ENCODE data around the gene TMEM178B.

The TMEM178B gene

DNA sequence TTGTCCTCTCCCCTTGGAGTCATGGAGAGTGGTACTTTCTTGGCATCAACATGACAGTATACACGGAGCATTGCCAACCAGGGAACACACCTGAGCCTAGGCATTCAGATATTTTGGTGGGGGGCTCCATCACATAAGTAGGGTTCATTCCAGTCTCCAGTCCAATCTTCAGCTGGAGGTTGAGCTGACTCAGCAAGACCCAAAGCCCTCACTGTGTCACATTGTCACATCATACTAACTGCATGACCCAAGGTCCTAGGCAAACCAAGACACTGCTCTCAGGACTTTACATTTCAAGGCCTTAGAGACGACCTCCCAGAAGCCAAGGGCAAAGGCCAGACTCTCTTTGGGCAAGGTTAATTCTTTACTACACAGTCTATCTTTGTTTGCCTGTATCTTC lies 190.1 kb downstream of the TMEM178B start:
- CTCF ChIA-PET, result no interaction called here
- TF ChIP-seq SALL2 (tag by site-specific recombination; IDR thresholded peaks at IDR 0.05; ENCODE audit: borderline replicate concordance), result no peak
- TF ChIP-seq ZNF211 (tag by site-specific recombination; IDR thresholded peaks at IDR 0.05; ENCODE audit: low read depth), result no peak
- no peak for TF ChIP-seq ZNF658 (tag by site-specific recombination; IDR thresholded peaks at IDR 0.05)
- TF ChIP-seq ZNF76 (tag by site-specific recombination; IDR thresholded peaks at IDR 0.05; ENCODE audit: borderline replicate concordance, low read depth), result no peak
- TF ChIP-seq PRDM1 (tag by site-specific recombination; IDR thresholded peaks at IDR 0.05), result no peak
- no peak for TF ChIP-seq ZNF112 (tag by site-specific recombination; IDR thresholded peaks at IDR 0.05)

DNA sequence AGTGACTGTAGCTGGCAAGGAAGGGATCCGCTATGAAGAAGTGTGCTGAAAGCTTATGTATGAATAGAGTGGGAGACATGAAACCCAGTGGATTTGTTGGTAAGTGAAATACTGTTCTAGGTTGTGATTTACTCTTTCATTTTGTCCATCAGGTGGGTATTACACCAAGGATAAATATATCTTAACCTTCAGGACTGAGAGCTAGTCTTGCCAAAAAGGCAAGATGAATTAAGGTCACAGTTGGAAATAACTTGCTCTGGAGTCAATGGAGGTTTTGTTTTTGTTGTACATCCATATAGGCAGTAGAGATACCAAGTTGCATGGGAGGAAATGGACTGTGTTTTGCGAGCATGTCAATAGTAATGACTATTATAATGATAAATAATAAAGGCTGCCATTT lies 190.6 kb downstream of the TMEM178B start:
- ChIA-PET CTCF (no interaction called here), POLR2A (no interaction called here)
- Histone ChIP-seq H3K36me3 (ENCODE audit: control insufficient read depth in 2 of 2, insufficient read depth in 1 of 2, low read length in 2 of 2) (no peaks in the 10 kb centered on the region), H3K9me3 (ENCODE audit: control insufficient read depth, insufficient read depth, low read depth, low read length) (no peaks in the 10 kb centered on the region), H3K4me3 (ENCODE audit: low read depth, low read length) (no peak overlapping the region), H3K4me1 (ENCODE audit: control insufficient read depth, insufficient read depth, low read length) (no peaks in the 10 kb centered on the region), H3K27ac (ENCODE audit: extremely low read depth, low read depth, low read length) (no peak overlapping the region)
- TF ChIP-seq, protein P1, sequence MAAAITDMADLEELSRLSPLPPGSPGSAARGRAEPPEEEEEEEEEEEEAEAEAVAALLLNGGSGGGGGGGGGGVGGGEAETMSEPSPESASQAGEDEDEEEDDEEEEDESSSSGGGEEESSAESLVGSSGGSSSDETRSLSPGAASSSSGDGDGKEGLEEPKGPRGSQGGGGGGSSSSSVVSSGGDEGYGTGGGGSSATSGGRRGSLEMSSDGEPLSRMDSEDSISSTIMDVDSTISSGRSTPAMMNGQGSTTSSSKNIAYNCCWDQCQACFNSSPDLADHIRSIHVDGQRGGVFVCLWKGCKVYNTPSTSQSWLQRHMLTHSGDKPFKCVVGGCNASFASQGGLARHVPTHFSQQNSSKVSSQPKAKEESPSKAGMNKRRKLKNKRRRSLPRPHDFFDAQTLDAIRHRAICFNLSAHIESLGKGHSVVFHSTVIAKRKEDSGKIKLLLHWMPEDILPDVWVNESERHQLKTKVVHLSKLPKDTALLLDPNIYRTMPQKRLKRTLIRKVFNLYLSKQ (tag by site-specific recombination; IDR thresholded peaks at IDR 0.05; ENCODE audit: borderline replicate concordance), result no peak
- TF ChIP-seq KLF8 (tag by site-specific recombination; IDR thresholded peaks at IDR 0.05) (no peak), MEIS1 (CRISPR knock-in tag; IDR thresholded peaks at IDR 0.05; ENCODE audit: borderline replicate concordance) (no peak), ZNF555 (tag by site-specific recombination; conservative IDR thresholded peaks at IDR 0.05) (no peak)

More for the DNA sequence above, 190.1 kb downstream of the TMEM178B start:
- Histone ChIP-seq H3K4me1 (ENCODE audit: control insufficient read depth, insufficient read depth, low read length) (no peaks in the 10 kb centered on the region), H3K36me3 (ENCODE audit: control insufficient read depth in 2 of 2, insufficient read depth in 1 of 2, low read length in 2 of 2) (no peaks in the 10 kb centered on the region), H3K27ac (ENCODE audit: extremely low read depth, low read depth, low read length) (no peak overlapping the region), H3K9me3 (ENCODE audit: control insufficient read depth, insufficient read depth, low read depth, low read length) (no peaks in the 10 kb centered on the region), H3K4me3 (ENCODE audit: low read depth, low read length) (no peak overlapping the region)
- POLR2A ChIA-PET, result no interaction called here

DNA sequence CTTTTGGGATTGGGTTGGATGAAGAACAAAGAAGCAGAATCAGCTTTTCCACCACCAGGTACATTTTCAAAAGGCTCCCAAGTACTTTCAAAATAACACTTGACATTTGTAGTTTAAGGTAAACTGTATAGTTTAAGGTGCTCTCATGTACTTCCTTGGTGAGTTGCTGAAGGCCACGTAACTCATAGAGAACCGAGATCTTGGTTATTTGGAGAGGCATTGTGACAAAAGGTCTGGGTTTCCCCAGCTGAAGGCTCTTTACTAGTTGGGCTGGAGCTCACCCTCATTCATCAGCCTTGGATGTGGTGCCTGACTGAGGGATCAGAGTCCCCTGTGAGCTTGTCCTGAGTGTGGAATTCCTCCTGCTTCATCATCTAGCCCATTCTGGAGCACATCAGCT lies 191.8 kb downstream of the TMEM178B start:
- ChIA-PET CTCF (no interaction called here), POLR2A (no interaction called here)
- no peak for TF ChIP-seq ZSCAN5A (tag by site-specific recombination; IDR thresholded peaks at IDR 0.05)
- no peak for TF ChIP-seq ZNF341 (tag by site-specific recombination; IDR thresholded peaks at IDR 0.05; ENCODE audit: low read depth)
- no peak for TF ChIP-seq ZSCAN23 (tag by site-specific recombination; IDR thresholded peaks at IDR 0.05)
- TF ChIP-seq ZNF792 (tag by site-specific recombination; IDR thresholded peaks at IDR 0.05), result no peak
- no peak for TF ChIP-seq ZNF645 (tag by site-specific recombination; IDR thresholded peaks at IDR 0.05)
- no peak for TF ChIP-seq SP7 (tag by site-specific recombination; IDR thresholded peaks at IDR 0.05)
- TF ChIP-seq ZNF302 (tag by site-specific recombination; IDR thresholded peaks at IDR 0.05; ENCODE audit: low read depth), result no peak

More for the DNA sequence above, 191.8 kb downstream of the TMEM178B start:
- H3K4me3 ChIP-seq (ENCODE audit: low read depth, low read length), result no peak overlapping the region
- H3K36me3 ChIP-seq (ENCODE audit: control insufficient read depth in 2 of 2, insufficient read depth in 1 of 2, low read length in 2 of 2), result no peaks in the 10 kb centered on the region
- H3K27ac ChIP-seq (ENCODE audit: extremely low read depth, low read depth, low read length), result no peak overlapping the region
- H3K9me3 ChIP-seq (ENCODE audit: control insufficient read depth, insufficient read depth, low read depth, low read length), result no peaks in the 10 kb centered on the region
- no peaks in the 10 kb centered on the region for H3K4me1 ChIP-seq (ENCODE audit: control insufficient read depth, insufficient read depth, low read length)
